T-helper 2 cell (primary cell): ENCODE measurements around the gene ESRP2.

Experiments
- DNase-seq, 5 experiments: peaks; one replicate each; pipeline versions ENCODE4 v3.0.0 to v3.0.0-alpha.2; 2012 to 2022

ESRP2 gene

GRCh38 chr16:68263559-68264127 is 27.7 kb upstream of the ESRP2 start:
- DNase-seq = no peak

- DNase-seq = no peak
These were observed 23.3 kb upstream of the ESRP2 start for GRCh38 chr16:68259007-68259825.

- no peak for DNase-seq
These were observed 22.2 kb upstream of the ESRP2 start for GRCh38 chr16:68257906-68258800.

GRCh38 chr16:68257251-68257905 is 21.5 kb upstream of the ESRP2 start:
- no peak for DNase-seq

GRCh38 chr16:68255712-68256111 is 19.8 kb upstream of the ESRP2 start:
- no peak for DNase-seq

GRCh38 chr16:68253721-68254120 is 17.8 kb upstream of the ESRP2 start:
- DNase-seq = no peak

- DNase-seq = no peak
These were observed 16.5 kb upstream of the ESRP2 start for GRCh38 chr16:68252383-68252782.

GRCh38 chr16:68251832-68252231 is 15.9 kb upstream of the ESRP2 start:
- DNase-seq = no peak

- no peak for DNase-seq
These were observed 15.0 kb upstream of the ESRP2 start for GRCh38 chr16:68250951-68251350.

- no peak for DNase-seq
These were observed 13.4 kb upstream of the ESRP2 start for GRCh38 chr16:68249371-68249770.

- DNase-seq = no peak
These were observed 12.0 kb upstream of the ESRP2 start for GRCh38 chr16:68247932-68248331.

GRCh38 chr16:68247400-68247799 is 11.5 kb upstream of the ESRP2 start:
- DNase-seq = no peak

- no peak for DNase-seq
These were observed 10.7 kb upstream of the ESRP2 start for GRCh38 chr16:68246666-68247065.

- no peak for DNase-seq
These were observed 10.2 kb upstream of the ESRP2 start for GRCh38 chr16:68246121-68246520.

- DNase-seq = peak; percentile 88 to 97 (median 95)
These were observed 9.3 kb upstream of the ESRP2 start, which contains the start of gene PLA2G15 for GRCh38 chr16:68244903-68245853. PLA2G15 (plus strand) TSS chr16:68245373; CDS start chr16:68245427, 54 bp downstream.

GRCh38 chr16:68244481-68244902 is 8.6 kb upstream of the ESRP2 start:
- DNase-seq = no peak

GRCh38 chr16:68242926-68243858 is 7.3 kb upstream of the ESRP2 start:
- DNase-seq = no peak

GRCh38 chr16:68242085-68242484 is 6.2 kb upstream of the ESRP2 start:
- no peak for DNase-seq

GRCh38 chr16:68238029-68238345 is 2.1 kb upstream of the ESRP2 start:
- peak in 1 of 5 experiments; percentile 23 for DNase-seq

GRCh38 chr16:68237243-68238028 is 1.5 kb upstream of the ESRP2 start:
- peak; percentile 76 to 86 (median 82) for DNase-seq
